ENCODE results near the gene FKBP5. TPM values are rescaled to one million over a fixed set of nuclear protein-coding genes. Genes with fewer than 3 reads are reported as not detected.

The FKBP5 gene
- total RNA-seq, 1 donor from 2014 or later: 5.9 TPM

GRCh38 chr6:35596448-35597442 lies 92.0 kb downstream of the FKBP5 start:
- peaks cover 6% of the 10 kb centered on the region for H3K4me1 Mint-ChIP-seq (ENCODE audit: low read depth)
- DNase-seq (ENCODE audit: low spot score, unreplicated experiment): no peak
- no peaks in the 10 kb centered on the region for H3K27me3 Mint-ChIP-seq
- H3K4me3 Mint-ChIP-seq (ENCODE audit: low read depth): no peak overlapping the region
- no peaks in the 10 kb centered on the region for H3K36me3 Mint-ChIP-seq (ENCODE audit: insufficient read depth)
- no peaks in the 10 kb centered on the region for H3K9me3 Mint-ChIP-seq (ENCODE audit: low read depth)
- H3K27ac Mint-ChIP-seq: no peak overlapping the region
- TF ChIP-seq, protein P1, sequence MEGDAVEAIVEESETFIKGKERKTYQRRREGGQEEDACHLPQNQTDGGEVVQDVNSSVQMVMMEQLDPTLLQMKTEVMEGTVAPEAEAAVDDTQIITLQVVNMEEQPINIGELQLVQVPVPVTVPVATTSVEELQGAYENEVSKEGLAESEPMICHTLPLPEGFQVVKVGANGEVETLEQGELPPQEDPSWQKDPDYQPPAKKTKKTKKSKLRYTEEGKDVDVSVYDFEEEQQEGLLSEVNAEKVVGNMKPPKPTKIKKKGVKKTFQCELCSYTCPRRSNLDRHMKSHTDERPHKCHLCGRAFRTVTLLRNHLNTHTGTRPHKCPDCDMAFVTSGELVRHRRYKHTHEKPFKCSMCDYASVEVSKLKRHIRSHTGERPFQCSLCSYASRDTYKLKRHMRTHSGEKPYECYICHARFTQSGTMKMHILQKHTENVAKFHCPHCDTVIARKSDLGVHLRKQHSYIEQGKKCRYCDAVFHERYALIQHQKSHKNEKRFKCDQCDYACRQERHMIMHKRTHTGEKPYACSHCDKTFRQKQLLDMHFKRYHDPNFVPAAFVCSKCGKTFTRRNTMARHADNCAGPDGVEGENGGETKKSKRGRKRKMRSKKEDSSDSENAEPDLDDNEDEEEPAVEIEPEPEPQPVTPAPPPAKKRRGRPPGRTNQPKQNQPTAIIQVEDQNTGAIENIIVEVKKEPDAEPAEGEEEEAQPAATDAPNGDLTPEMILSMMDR (IDR thresholded peaks at IDR 0.05; ENCODE audit: unreplicated experiment): no peak

DNA sequence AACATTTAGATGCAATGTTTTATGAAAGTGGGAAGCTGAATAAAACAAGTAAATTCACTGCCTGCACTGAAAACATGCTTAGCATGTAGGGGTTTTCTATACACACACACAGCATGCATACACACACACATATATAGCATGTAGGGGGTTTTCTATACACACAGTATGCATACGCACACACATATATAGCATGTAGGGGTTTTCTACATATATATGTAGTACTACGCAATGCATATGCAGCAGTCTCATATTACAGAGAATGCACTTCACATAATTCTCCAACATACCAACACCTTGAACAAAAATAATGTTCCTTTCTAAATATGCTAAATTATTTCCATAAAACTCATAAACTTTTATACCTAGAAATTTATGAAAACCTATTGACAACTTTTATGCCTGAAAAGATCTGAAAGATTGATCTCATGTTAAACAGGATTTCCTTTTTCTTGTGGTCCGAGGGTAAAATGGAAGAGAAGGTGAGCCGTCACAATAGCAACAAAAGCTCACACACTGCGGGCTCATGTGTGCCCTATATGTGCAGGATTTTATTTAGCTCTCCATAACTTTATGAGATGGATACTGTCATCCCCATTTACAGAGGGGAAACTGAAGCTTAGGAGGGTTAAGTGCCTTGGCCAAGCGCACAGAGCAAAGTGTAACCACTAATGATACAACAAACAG lies 94.1 kb downstream of the FKBP5 start:
- no peaks in the 10 kb centered on the region for H3K9me3 Mint-ChIP-seq (ENCODE audit: low read depth)
- TF ChIP-seq, protein P1 (IDR thresholded peaks at IDR 0.05; ENCODE audit: unreplicated experiment): no peak
- H3K36me3 Mint-ChIP-seq (ENCODE audit: insufficient read depth): no peaks in the 10 kb centered on the region
- no peaks in the 10 kb centered on the region for H3K27me3 Mint-ChIP-seq
- H3K4me1 Mint-ChIP-seq (ENCODE audit: low read depth): peaks cover 2% of the 10 kb centered on the region
- no peak overlapping the region for H3K4me3 Mint-ChIP-seq (ENCODE audit: low read depth)
- H3K27ac Mint-ChIP-seq: no peak overlapping the region
- DNase-seq (ENCODE audit: low spot score, unreplicated experiment): no peak

GRCh38 chr6:35592178-35592577 lies 96.5 kb downstream of the FKBP5 start:
- TF ChIP-seq, protein P1 (IDR thresholded peaks at IDR 0.05; ENCODE audit: unreplicated experiment): no peak
- Mint-ChIP-seq H3K36me3 (ENCODE audit: insufficient read depth) (no peaks in the 10 kb centered on the region), H3K9me3 (ENCODE audit: low read depth) (no peaks in the 10 kb centered on the region), H3K4me3 (ENCODE audit: low read depth) (no peak overlapping the region), H3K27ac (no peak overlapping the region), H3K4me1 (ENCODE audit: low read depth) (peaks cover 2% of the 10 kb centered on the region), H3K27me3 (no peaks in the 10 kb centered on the region)
- DNase-seq (ENCODE audit: low spot score, unreplicated experiment): no peak

DNA sequence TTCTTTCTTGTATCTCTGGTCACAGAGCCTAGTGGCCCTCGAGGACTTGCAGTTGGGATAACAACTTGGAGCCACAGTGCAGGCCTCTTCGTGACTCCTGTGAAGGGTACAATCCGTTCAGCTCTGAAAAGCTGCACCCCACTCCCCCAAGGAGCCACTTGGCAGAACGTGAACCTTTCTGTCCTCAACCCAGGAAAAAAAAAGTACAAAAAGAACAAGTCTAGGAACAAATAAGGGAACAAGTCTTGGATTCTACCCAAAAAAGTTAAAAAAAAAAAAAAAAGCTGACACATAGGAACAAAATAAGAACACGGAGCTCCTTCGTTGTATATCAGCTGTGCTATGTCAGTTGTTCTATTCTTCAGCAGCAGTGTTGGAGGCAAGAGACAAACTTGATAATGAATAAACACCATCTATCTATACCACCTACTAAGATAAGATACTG lies 98.1 kb downstream of the FKBP5 start:
- H3K4me1 Mint-ChIP-seq (ENCODE audit: low read depth): no peaks in the 10 kb centered on the region
- H3K9me3 Mint-ChIP-seq (ENCODE audit: low read depth): no peaks in the 10 kb centered on the region
- no peak for DNase-seq (ENCODE audit: low spot score, unreplicated experiment)
- TF ChIP-seq, protein P1 (IDR thresholded peaks at IDR 0.05; ENCODE audit: unreplicated experiment): no peak
- no peak overlapping the region for H3K27ac Mint-ChIP-seq
- H3K36me3 Mint-ChIP-seq (ENCODE audit: insufficient read depth): no peaks in the 10 kb centered on the region
- H3K4me3 Mint-ChIP-seq (ENCODE audit: low read depth): no peak overlapping the region
- no peaks in the 10 kb centered on the region for H3K27me3 Mint-ChIP-seq

- Mint-ChIP-seq H3K9me3 (ENCODE audit: low read depth) (no peaks in the 10 kb centered on the region), H3K4me1 (ENCODE audit: low read depth) (no peaks in the 10 kb centered on the region), H3K36me3 (ENCODE audit: insufficient read depth) (no peaks in the 10 kb centered on the region), H3K4me3 (ENCODE audit: low read depth) (no peak overlapping the region), H3K27ac (no peak overlapping the region), H3K27me3 (no peaks in the 10 kb centered on the region)
- DNase-seq (ENCODE audit: low spot score, unreplicated experiment): no peak
- TF ChIP-seq, protein P1 (IDR thresholded peaks at IDR 0.05; ENCODE audit: unreplicated experiment): no peak
Measured at GRCh38 chr6:35589904-35590303, 98.8 kb downstream of the FKBP5 start.
